Measurements from ENCODE around the gene MEG3. TPM values are rescaled to one million over a fixed set of nuclear protein-coding genes. Genes with fewer than 3 reads are reported as not detected.
A peak's percentile ranks its signal among the peaks of the same experiment; 100 is the strongest.

The MEG3 gene
- total and polyA plus RNA-seq, 8 donors, result 15.9 to 398 (median 329) TPM

- H3K4me1 ChIP-seq, result no peaks in the 10 kb centered on the region
- H3K36me3 ChIP-seq, result no peaks in the 10 kb centered on the region
- H3K4me3 ChIP-seq, result no peak overlapping the region
- no peak for ATAC-seq
- intact Hi-C loops (cut with DNase I), result no loop called here
- no peak overlapping the region for H3K27ac ChIP-seq
- no peak for DNase-seq
- no peaks in the 10 kb centered on the region for H3K9me3 ChIP-seq
- no peaks in the 10 kb centered on the region for H3K27me3 ChIP-seq
- TF ChIP-seq, protein P1, sequence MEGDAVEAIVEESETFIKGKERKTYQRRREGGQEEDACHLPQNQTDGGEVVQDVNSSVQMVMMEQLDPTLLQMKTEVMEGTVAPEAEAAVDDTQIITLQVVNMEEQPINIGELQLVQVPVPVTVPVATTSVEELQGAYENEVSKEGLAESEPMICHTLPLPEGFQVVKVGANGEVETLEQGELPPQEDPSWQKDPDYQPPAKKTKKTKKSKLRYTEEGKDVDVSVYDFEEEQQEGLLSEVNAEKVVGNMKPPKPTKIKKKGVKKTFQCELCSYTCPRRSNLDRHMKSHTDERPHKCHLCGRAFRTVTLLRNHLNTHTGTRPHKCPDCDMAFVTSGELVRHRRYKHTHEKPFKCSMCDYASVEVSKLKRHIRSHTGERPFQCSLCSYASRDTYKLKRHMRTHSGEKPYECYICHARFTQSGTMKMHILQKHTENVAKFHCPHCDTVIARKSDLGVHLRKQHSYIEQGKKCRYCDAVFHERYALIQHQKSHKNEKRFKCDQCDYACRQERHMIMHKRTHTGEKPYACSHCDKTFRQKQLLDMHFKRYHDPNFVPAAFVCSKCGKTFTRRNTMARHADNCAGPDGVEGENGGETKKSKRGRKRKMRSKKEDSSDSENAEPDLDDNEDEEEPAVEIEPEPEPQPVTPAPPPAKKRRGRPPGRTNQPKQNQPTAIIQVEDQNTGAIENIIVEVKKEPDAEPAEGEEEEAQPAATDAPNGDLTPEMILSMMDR (IDR thresholded peaks at IDR 0.05), result no peak
Measured at GRCh38 chr14:100778526-100778882, 47.4 kb upstream of the MEG3 start.

- TF ChIP-seq, protein P1 (IDR thresholded peaks at IDR 0.05), result no peak
- Histone ChIP-seq H3K27me3 (no peaks in the 10 kb centered on the region), H3K9me3 (no peaks in the 10 kb centered on the region), H3K4me3 (no peak overlapping the region), H3K36me3 (no peaks in the 10 kb centered on the region), H3K27ac (no peak overlapping the region), H3K4me1 (no peaks in the 10 kb centered on the region)
- ATAC-seq (no peak), DNase-seq (peak in 1 of 4 donors; percentile 43)
- intact Hi-C loops (cut with DNase I), result no loop called here
Measured at GRCh38 chr14:100778951-100779690, 46.8 kb upstream of the MEG3 start.

- TF ChIP-seq, protein P1 (IDR thresholded peaks at IDR 0.05), result no peak
- H3K36me3 ChIP-seq, result no peaks in the 10 kb centered on the region
- intact Hi-C loops (cut with DNase I), result no loop called here
- ATAC-seq, result no peak
- no peak overlapping the region for H3K27ac ChIP-seq
- H3K27me3 ChIP-seq, result no peaks in the 10 kb centered on the region
- no peak overlapping the region for H3K4me3 ChIP-seq
- no peaks in the 10 kb centered on the region for H3K4me1 ChIP-seq
- H3K9me3 ChIP-seq, result no peaks in the 10 kb centered on the region
- DNase-seq, result no peak
Measured at GRCh38 chr14:100779691-100780080, 46.2 kb upstream of the MEG3 start.

GRCh38 chr14:100780246-100780645 is 45.7 kb upstream of the MEG3 start:
- Histone ChIP-seq H3K4me1 (no peaks in the 10 kb centered on the region), H3K27ac (no peak overlapping the region), H3K4me3 (no peak overlapping the region), H3K36me3 (no peaks in the 10 kb centered on the region), H3K9me3 (no peaks in the 10 kb centered on the region), H3K27me3 (no peaks in the 10 kb centered on the region)
- TF ChIP-seq, protein P1 (IDR thresholded peaks at IDR 0.05), result no peak
- no peak for DNase-seq
- intact Hi-C loops (cut with DNase I), result no loop called here
- ATAC-seq, result no peak

DNA sequence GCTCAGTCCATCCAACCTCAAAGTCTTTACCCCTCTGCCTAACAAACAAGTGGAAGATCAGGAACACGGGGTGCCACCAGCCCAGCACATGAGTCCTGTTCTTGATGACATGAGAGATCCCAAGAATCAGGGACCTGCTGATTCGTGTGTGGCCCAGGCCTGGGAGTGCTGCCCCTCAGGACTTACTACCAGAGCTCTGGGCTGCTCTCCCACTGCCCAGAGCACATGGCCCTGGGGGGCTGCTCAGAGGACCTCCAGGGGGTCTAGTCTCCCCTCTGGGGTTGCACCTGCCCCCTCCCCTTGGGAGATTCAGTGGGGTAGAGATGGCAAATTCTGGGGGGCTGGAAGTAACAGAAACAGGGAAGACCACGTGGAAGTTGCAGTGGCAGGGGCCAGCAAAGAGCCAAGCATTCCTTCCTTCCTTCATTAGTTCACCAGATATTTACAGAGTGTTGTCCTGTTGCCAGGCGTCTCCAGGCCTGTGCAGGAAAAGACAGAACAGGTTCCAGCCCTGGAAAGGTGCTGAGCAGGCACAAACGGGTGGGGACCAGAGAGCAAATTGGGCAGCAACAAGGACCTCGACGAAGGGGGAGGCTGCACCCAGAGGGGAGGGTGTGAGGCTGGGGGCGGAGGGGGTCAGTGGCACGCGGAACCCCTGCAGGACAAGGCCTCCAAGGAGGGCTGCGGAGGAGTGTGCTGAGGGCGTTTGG is 45.1 kb upstream of the MEG3 start:
- TF ChIP-seq, protein P1 (IDR thresholded peaks at IDR 0.05), result no peak
- DNase-seq, result no peak
- no peak for ATAC-seq
- no peaks in the 10 kb centered on the region for H3K9me3 ChIP-seq
- H3K27me3 ChIP-seq, result no peaks in the 10 kb centered on the region
- no peak overlapping the region for H3K4me3 ChIP-seq
- intact Hi-C loops (cut with DNase I), result no loop called here
- no peak overlapping the region for H3K27ac ChIP-seq
- H3K36me3 ChIP-seq, result no peaks in the 10 kb centered on the region
- no peaks in the 10 kb centered on the region for H3K4me1 ChIP-seq
